Vagina (tissue), 2 donors: ENCODE data around the gene SLC6A6. TPM values are rescaled to one million over a fixed set of nuclear protein-coding genes. Genes with fewer than 3 reads are reported as not detected.

ENCODE experiments used
- DNase-seq, 2 donors: peaks; one replicate each; pipeline ENCODE4 v3.0.0-alpha.2; 2017; ENCODE audit errors: extremely low spot score in 2 of 2
- H3K27ac ChIP-seq: fragments of 200-600 bp; sonication (generic); one replicate; pipeline ENCODE4 v1.5.1; 2019
- H3K27me3 ChIP-seq: fragments of 200-600 bp; sonication (generic); one replicate; pipeline ENCODE4 v1.5.1; 2019
- H3K36me3 ChIP-seq, 2 donors: fragments of 200-600 bp; sonication (generic); one replicate each; pipeline ENCODE4 v1.5.1; 2017 to 2019
- H3K4me1 ChIP-seq: fragments of 200-600 bp; sonication (generic); one replicate; pipeline ENCODE4 v1.5.1; 2019
- H3K4me3 ChIP-seq, 2 donors: fragments of 200-600 bp; sonication (generic); 1 replicate in 1 of 2; 2 replicates in 1 of 2; pipeline ENCODE4 v1.5.1; 2016 to 2019
- H3K9me3 ChIP-seq: fragments of 200-600 bp; sonication (generic); one replicate; pipeline ENCODE4 v1.5.1; 2019
- POLR2A ChIP-seq, 2 donors: fragments of 450-650 bp; IDR thresholded peaks; one replicate each; pipeline ENCODE4 v1.6.1; 2017; ENCODE audit warnings: antibody characterized with exemption in 2 of 2, mild to moderate bottlenecking in 2 of 2, moderate library complexity in 2 of 2
- POLR2AphosphoS5 ChIP-seq, 2 donors: sonication (generic); formaldehyde crosslinking; IDR thresholded peaks; one replicate each; pipeline ENCODE4 v1.9.0; 2017; ENCODE audit warnings: antibody characterized with exemption in 2 of 2, mild to moderate bottlenecking in 2 of 2, low read depth in 1 of 2; ENCODE audit not compliant: insufficient read depth in 1 of 2
- intact Hi-C: fragments of 100-400 bp; cut with DNase I; formaldehyde crosslinking; loops from one replicate; pipeline ENCODE4 v1.15.1; 2023
- total RNA-seq: library from RNA; depleted of rRNA; stranded (reverse); fragments of >200 nt; gene quantifications from one replicate; pipeline ENCODE4 v1.2.3, GENCODE V29; 2016
- TF ChIP-seq, protein P1 (sequence below), 3 experiments: fragments of 450-650 bp in 2 of 3; fragments of 200-600 bp in 1 of 3; sonication (generic) in 1 of 3; IDR thresholded peaks; one replicate each; pipeline ENCODE4 v1.5.1; 2017 to 2019; ENCODE audit warnings: antibody characterized with exemption in 3 of 3, mild to moderate bottlenecking in 2 of 3, moderate library complexity in 2 of 3

Gene SLC6A6
- total RNA-seq, 1 donor from 2014 or later = 30.7 TPM

DNA sequence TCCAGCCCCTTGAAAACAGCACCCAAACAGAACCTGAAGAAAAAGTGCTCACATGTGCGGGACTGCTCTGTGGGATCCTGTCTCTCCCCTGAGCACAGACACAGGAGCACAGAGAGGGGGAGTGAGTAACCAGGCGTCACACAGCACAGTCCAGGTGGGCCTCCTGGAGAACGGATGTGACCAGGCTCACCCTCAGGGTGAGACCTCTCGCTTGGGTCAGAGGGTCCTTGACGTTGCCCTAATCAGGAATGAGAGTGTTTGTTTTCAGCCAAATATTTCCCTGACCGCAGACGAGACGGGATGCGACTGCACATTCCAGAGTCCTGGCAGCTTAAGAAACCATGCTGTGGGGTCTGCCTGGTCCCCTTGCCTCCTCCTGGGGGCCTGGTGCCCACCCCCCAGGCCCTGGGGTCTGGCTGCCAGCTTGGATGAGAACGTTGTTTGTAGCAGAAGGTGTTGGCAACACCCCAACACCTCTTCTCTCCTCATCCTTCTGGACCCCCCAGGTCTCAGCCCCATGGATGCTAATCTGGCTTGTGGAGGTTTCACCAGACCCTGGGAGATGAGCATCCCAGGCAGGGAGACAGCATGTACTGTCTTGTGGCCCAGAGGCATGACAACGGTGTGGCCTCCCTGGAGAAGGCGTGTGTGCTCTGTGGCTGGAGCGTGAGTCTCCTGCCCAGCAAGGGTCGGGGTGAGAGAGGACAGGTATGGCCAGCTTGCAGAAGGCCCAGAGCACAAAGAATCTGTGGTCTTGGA, 42.1 kb upstream of the SLC6A6 start:
- H3K27me3 ChIP-seq = no peaks in the 10 kb centered on the region
- TF ChIP-seq POLR2AphosphoS5 (IDR thresholded peaks at IDR 0.05; ENCODE audit: insufficient read depth in 1 of 2, low read depth in 1 of 2) = no peak
- no peak for TF ChIP-seq POLR2A (IDR thresholded peaks at IDR 0.05)
- TF ChIP-seq, protein P1, sequence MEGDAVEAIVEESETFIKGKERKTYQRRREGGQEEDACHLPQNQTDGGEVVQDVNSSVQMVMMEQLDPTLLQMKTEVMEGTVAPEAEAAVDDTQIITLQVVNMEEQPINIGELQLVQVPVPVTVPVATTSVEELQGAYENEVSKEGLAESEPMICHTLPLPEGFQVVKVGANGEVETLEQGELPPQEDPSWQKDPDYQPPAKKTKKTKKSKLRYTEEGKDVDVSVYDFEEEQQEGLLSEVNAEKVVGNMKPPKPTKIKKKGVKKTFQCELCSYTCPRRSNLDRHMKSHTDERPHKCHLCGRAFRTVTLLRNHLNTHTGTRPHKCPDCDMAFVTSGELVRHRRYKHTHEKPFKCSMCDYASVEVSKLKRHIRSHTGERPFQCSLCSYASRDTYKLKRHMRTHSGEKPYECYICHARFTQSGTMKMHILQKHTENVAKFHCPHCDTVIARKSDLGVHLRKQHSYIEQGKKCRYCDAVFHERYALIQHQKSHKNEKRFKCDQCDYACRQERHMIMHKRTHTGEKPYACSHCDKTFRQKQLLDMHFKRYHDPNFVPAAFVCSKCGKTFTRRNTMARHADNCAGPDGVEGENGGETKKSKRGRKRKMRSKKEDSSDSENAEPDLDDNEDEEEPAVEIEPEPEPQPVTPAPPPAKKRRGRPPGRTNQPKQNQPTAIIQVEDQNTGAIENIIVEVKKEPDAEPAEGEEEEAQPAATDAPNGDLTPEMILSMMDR (IDR thresholded peaks at IDR 0.05) = no peak

DNA sequence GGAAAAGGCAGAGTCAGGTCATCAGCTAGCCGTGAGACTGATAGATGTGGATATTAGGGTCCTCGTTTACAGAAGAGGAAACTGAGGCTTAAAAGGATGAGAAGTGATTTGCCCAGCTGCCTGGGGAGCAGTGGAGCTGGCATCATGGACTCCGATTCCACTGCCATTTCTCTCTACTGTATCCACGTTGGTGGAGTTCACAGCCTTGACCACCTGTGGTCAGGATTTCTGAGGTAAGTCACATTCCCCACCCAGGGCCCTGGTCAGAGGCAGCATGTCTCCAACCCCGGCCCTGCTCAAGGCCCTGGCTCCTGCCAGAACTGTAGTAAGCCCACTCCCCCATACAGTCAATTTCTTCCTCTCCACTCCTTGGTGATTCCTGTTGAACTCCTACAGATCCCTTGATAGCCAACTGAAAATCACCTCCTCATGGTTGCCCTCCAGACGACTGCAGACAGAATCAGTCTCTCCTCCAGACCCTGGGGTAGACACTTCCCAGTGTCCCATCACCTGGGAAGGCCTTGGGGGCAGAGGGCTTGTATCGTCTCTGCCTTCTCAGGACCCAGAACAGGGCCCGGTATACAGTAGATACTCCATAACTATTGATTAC, 41.2 kb upstream of the SLC6A6 start:
- Histone ChIP-seq H3K4me3 (no peak overlapping the region), H3K4me1 (peaks cover 7% of the 10 kb centered on the region), H3K9me3 (no peaks in the 10 kb centered on the region), H3K36me3 (no peaks in the 10 kb centered on the region), H3K27ac (no peak overlapping the region), H3K27me3 (no peaks in the 10 kb centered on the region)
- TF ChIP-seq POLR2A (IDR thresholded peaks at IDR 0.05) (no peak), POLR2AphosphoS5 (IDR thresholded peaks at IDR 0.05; ENCODE audit: insufficient read depth in 1 of 2, low read depth in 1 of 2) (no peak)
- TF ChIP-seq, protein P1 (IDR thresholded peaks at IDR 0.05) = no peak
- no peak for DNase-seq
- intact Hi-C loops = no loop called here

More for the DNA sequence above, 42.1 kb upstream of the SLC6A6 start:
- intact Hi-C loops = no loop called here
- no peaks in the 10 kb centered on the region for H3K9me3 ChIP-seq
- DNase-seq = no peak
- H3K4me1 ChIP-seq = peaks cover 7% of the 10 kb centered on the region
- no peaks in the 10 kb centered on the region for H3K36me3 ChIP-seq
- H3K27ac ChIP-seq = no peak overlapping the region
- no peak overlapping the region for H3K4me3 ChIP-seq

DNA sequence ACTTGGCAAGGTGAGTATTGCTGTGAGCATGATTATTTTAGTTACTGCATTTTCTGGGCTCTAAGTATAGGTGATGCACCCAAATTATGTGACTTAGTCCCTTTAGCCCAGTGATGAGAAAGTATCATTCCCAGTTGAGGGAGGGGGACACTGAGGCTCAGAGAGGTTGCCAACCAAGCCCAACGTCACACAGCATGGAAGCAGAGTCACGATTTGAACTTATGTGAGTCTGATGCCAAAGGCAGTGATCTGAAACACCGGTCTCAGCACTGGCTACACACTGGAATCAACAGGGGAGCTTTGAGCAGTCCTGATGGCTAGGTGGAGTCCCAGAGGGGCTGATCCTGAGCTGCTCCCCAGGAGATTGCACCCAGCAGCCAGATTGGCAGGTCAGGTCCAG, 39.5 kb upstream of the SLC6A6 start:
- Histone ChIP-seq H3K27me3 (no peaks in the 10 kb centered on the region), H3K27ac (no peak overlapping the region), H3K4me3 (no peak overlapping the region), H3K9me3 (no peaks in the 10 kb centered on the region), H3K4me1 (peaks cover 7% of the 10 kb centered on the region), H3K36me3 (no peaks in the 10 kb centered on the region)
- intact Hi-C loops = no loop called here
- TF ChIP-seq POLR2AphosphoS5 (IDR thresholded peaks at IDR 0.05; ENCODE audit: insufficient read depth in 1 of 2, low read depth in 1 of 2) = no peak
- no peak for TF ChIP-seq POLR2A (IDR thresholded peaks at IDR 0.05)
- TF ChIP-seq, protein P1 (IDR thresholded peaks at IDR 0.05) = no peak
- DNase-seq = no peak

DNA sequence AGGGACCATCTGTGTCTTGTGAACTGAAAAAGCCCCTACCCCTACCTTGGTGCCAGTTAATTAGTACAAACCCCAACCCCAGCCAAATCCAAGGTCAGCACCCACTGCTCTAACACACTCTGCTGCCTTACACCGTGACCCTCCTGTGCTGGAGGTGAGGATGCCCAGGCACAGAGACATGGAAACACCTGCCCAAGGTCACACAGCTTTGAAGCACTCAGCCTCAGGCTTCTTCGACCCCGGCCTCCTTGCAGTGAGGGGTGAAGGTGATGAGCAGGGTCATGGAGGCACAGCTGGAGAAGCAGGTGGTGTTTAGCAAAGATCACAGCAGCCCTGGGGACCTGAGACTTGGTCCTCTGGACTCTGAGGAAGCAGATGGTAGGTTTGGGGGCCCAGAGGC, 39.0 kb upstream of the SLC6A6 start:
- TF ChIP-seq, protein P1 (IDR thresholded peaks at IDR 0.05) = no peak
- TF ChIP-seq POLR2A (IDR thresholded peaks at IDR 0.05) = no peak
- TF ChIP-seq POLR2AphosphoS5 (IDR thresholded peaks at IDR 0.05; ENCODE audit: insufficient read depth in 1 of 2, low read depth in 1 of 2) = no peak
- Histone ChIP-seq H3K36me3 (no peaks in the 10 kb centered on the region), H3K4me1 (peaks cover 7% of the 10 kb centered on the region), H3K27me3 (no peaks in the 10 kb centered on the region), H3K9me3 (no peaks in the 10 kb centered on the region), H3K27ac (no peak overlapping the region), H3K4me3 (no peak overlapping the region)
- intact Hi-C loops = no loop called here
- DNase-seq = no peak

DNA sequence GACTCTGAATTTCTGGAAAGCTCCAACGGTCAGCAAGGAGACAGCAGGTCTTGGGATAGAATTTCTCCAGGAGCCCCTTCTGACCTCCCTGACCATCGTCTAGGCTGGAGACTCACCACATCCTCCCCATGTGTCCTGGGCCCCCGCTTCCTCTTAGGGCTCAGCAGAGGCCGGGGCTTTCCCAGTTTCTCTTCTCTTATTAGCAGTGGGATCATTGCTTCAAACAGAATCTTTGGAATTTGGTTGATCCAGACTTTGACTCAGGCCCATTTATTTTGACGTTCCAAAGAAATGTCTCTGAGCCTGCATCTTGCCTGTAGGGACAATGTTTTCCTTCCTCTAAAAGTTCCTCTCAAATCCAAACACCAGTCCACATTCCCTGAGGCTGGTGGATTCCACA, 38.4 kb upstream of the SLC6A6 start:
- intact Hi-C loops = no loop called here
- no peak overlapping the region for H3K27ac ChIP-seq

More for the DNA sequence above, 38.4 kb upstream of the SLC6A6 start:
- Histone ChIP-seq H3K27me3 (no peaks in the 10 kb centered on the region), H3K36me3 (no peaks in the 10 kb centered on the region), H3K9me3 (no peaks in the 10 kb centered on the region), H3K4me3 (no peak overlapping the region), H3K4me1 (peaks cover 4% of the 10 kb centered on the region)
- DNase-seq = no peak
- TF ChIP-seq POLR2AphosphoS5 (IDR thresholded peaks at IDR 0.05; ENCODE audit: insufficient read depth in 1 of 2, low read depth in 1 of 2) = no peak
- TF ChIP-seq POLR2A (IDR thresholded peaks at IDR 0.05) = no peak
- TF ChIP-seq, protein P1 (IDR thresholded peaks at IDR 0.05) = no peak
